IPS-15b (cell line): Measurements from ENCODE around the gene PPP1R37.

ENCODE experiments used
- H3K27me3 ChIP-seq: one replicate; pipeline ENCODE4 v1.6.1; 2013; ENCODE audit warnings: low read length; ENCODE audit not compliant: control insufficient read depth, insufficient read depth
- H3K36me3 ChIP-seq: one replicate; pipeline ENCODE4 v1.6.1; 2013; ENCODE audit warnings: low read length; ENCODE audit not compliant: control insufficient read depth, insufficient read depth
- H3K4me1 ChIP-seq: one replicate; pipeline ENCODE4 v1.6.1; 2013; ENCODE audit warnings: mild to moderate bottlenecking, low read length; ENCODE audit not compliant: control insufficient read depth, insufficient read depth
- H3K4me3 ChIP-seq: one replicate; pipeline ENCODE4 v1.5.1; 2013; ENCODE audit warnings: low read depth, low read length
- H3K9ac ChIP-seq: one replicate; pipeline ENCODE4 v1.6.1; 2013; ENCODE audit warnings: low read depth, mild to moderate bottlenecking, low read length
- H3K9me3 ChIP-seq: one replicate; pipeline ENCODE4 v1.6.1; 2013; ENCODE audit warnings: mild to moderate bottlenecking, low read length; ENCODE audit not compliant: control insufficient read depth, insufficient read depth

Gene PPP1R37

GRCh38 chr19:45123440-45123850 is 30.5 kb downstream of the PPP1R37 start:
- Histone ChIP-seq H3K9ac (peak overlapping the region; percentile 32), H3K9me3 (no peaks in the 10 kb centered on the region), H3K27me3 (no peaks in the 10 kb centered on the region), H3K4me3 (no peak overlapping the region), H3K36me3 (no peaks in the 10 kb centered on the region), H3K4me1 (no peaks in the 10 kb centered on the region)

DNA sequence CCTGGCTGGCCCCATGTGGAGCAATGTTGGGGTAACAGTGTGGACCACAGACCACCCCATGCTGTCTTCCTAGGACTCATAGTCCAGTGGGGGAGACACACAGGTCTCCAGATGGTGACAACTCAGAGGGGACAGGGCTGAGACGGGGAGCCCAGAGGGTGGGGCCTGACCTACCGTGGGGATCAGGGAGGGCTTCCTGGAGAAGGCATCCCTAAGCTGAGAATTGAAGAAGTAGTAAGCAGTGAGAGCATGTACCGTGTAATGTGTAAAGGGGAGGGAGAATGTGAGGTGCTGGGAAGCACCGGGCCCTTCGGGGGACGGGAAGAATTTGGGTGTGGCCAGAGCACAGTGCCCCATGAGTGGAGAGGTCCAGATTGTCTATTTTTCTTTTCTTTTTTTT is 31.0 kb downstream of the PPP1R37 start:
- Histone ChIP-seq H3K4me1 (no peaks in the 10 kb centered on the region), H3K9me3 (no peaks in the 10 kb centered on the region), H3K9ac (peak overlapping the region; percentile 32), H3K36me3 (no peaks in the 10 kb centered on the region), H3K4me3 (no peak overlapping the region), H3K27me3 (no peaks in the 10 kb centered on the region)

GRCh38 chr19:45125360-45125759 is 32.4 kb downstream of the PPP1R37 start:
- H3K4me3 ChIP-seq: no peak overlapping the region
- no peaks in the 10 kb centered on the region for H3K27me3 ChIP-seq
- H3K9me3 ChIP-seq: no peaks in the 10 kb centered on the region
- no peaks in the 10 kb centered on the region for H3K4me1 ChIP-seq
- H3K9ac ChIP-seq: no peak overlapping the region
- no peaks in the 10 kb centered on the region for H3K36me3 ChIP-seq

- H3K9ac ChIP-seq: no peak overlapping the region
- no peaks in the 10 kb centered on the region for H3K27me3 ChIP-seq
- no peaks in the 10 kb centered on the region for H3K9me3 ChIP-seq
- H3K4me1 ChIP-seq: peaks cover 5% of the 10 kb centered on the region
- no peak overlapping the region for H3K4me3 ChIP-seq
- H3K36me3 ChIP-seq: no peaks in the 10 kb centered on the region
Measured at GRCh38 chr19:45125975-45126493, 33.1 kb downstream of the PPP1R37 start.

GRCh38 chr19:45126654-45127053 is 33.7 kb downstream of the PPP1R37 start:
- Histone ChIP-seq H3K9ac (no peak overlapping the region), H3K27me3 (no peaks in the 10 kb centered on the region), H3K4me1 (peaks cover 5% of the 10 kb centered on the region)

DNA sequence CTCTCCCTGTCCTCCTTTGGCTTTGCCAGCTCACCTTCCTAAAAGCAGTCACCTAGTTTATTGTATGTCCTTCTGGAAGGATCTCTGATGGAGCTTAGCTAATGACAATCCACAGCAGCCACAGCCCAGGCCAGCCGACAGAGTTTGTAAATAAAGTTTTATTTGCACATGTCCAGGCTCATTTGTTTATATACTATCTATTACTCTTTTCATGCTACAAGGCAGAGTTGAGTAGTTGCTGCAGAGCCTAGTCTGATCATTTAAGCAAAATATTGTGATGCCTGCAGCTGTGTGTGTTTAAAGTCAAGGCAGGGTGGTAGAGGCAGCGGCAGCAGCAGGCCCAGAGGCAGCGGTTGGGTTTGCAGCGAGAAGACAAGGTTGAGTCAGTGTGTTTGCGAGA is 35.2 kb downstream of the PPP1R37 start:
- no peak overlapping the region for H3K9ac ChIP-seq
- no peaks in the 10 kb centered on the region for H3K36me3 ChIP-seq
- H3K9me3 ChIP-seq: no peaks in the 10 kb centered on the region
- peaks cover 5% of the 10 kb centered on the region for H3K4me1 ChIP-seq
- no peaks in the 10 kb centered on the region for H3K27me3 ChIP-seq
- H3K4me3 ChIP-seq: no peak overlapping the region

More at GRCh38 chr19:45126654-45127053, 33.7 kb downstream of the PPP1R37 start:
- Histone ChIP-seq H3K36me3 (no peaks in the 10 kb centered on the region), H3K4me3 (no peak overlapping the region), H3K9me3 (no peaks in the 10 kb centered on the region)

GRCh38 chr19:45128806-45129205 is 35.8 kb downstream of the PPP1R37 start:
- H3K27me3 ChIP-seq: no peaks in the 10 kb centered on the region
- H3K4me3 ChIP-seq: no peak overlapping the region
- no peaks in the 10 kb centered on the region for H3K36me3 ChIP-seq
- no peaks in the 10 kb centered on the region for H3K9me3 ChIP-seq
- peaks cover 5% of the 10 kb centered on the region for H3K4me1 ChIP-seq
- no peak overlapping the region for H3K9ac ChIP-seq

GRCh38 chr19:45130236-45130635 is 37.3 kb downstream of the PPP1R37 start:
- H3K4me3 ChIP-seq: no peak overlapping the region
- H3K27me3 ChIP-seq: no peaks in the 10 kb centered on the region
- H3K4me1 ChIP-seq: peaks cover 5% of the 10 kb centered on the region
- H3K36me3 ChIP-seq: no peaks in the 10 kb centered on the region
- no peaks in the 10 kb centered on the region for H3K9me3 ChIP-seq
- H3K9ac ChIP-seq: no peak overlapping the region

DNA sequence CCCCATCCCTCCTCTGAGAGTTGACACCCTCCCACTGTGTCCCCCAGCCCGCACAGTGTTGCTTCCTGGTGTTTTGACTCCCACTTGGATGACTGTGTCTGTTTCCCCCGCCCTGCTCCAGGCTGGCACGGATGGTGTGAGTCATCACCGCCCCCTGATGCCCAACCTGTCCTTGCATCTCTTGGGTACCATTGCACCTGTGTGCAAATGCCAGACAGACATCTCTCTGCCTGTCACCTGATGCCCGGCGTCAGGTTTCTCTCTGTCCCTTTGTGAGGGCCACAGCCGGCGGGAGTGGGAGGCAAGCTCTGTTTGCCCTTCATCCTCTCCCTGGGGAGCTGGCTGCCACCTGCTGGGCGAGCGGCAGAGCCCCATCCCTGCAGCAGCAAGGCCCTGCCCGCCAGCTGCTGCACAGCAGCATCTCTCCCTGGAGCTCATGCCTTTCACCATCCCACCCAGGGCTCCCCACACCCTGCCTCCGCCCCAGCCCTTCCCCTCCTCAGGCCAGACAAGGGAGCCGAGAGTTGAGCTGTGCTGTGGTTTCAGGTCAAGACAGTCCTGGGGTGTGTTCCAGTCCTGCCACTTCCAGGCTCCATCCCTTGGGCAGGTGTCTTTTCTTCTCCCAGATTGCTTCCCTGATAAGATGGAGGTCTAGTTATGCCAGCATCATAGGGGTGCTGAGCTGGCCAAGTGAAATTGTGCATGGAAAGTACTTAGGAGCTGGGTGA is 38.1 kb downstream of the PPP1R37 start:
- Histone ChIP-seq H3K9me3 (no peaks in the 10 kb centered on the region), H3K9ac (no peak overlapping the region), H3K4me3 (no peak overlapping the region), H3K4me1 (peaks cover 5% of the 10 kb centered on the region), H3K27me3 (no peaks in the 10 kb centered on the region), H3K36me3 (no peaks in the 10 kb centered on the region)

GRCh38 chr19:45133661-45134060 is 40.7 kb downstream of the PPP1R37 start:
- Histone ChIP-seq H3K9ac (no peak overlapping the region), H3K4me1 (peaks cover 8% of the 10 kb centered on the region), H3K27me3 (no peaks in the 10 kb centered on the region), H3K9me3 (no peaks in the 10 kb centered on the region), H3K4me3 (no peak overlapping the region), H3K36me3 (no peaks in the 10 kb centered on the region)

DNA sequence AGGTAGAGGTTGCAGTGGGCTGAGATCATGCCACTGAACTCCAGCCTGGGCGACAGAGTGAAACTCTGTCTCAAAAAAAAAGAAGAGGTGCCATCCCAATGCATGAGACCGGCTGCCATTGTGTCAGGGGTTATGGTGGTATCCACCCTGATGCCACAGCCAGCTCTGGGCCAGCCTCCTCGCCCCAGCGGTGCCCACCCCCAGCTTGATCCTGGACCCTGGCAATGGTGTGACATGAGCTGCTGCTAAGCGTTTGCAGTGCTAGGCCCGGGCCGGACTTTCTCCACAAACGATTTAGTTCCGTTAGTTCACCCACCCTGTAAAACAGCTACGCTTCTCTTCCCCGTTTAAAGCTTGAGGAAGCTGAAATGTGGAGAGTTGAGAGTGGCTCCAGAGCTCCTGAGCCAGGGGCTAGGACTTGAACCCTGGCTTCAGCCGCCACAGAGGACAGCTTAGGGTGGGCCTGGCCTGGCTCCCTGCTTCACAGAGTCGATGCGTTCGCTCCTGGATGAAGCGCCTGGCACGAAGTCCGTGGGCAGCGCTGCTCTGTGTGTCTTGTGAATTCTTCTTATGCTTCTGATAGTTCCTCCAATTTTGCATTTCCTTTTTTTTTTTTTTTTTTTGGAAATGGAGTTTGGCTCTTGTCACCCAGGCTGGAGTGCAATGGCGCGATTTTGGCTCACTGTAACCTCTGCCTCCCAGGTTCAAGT is 42.4 kb downstream of the PPP1R37 start:
- peaks cover under 1% of the 10 kb centered on the region for H3K36me3 ChIP-seq
- no peak overlapping the region for H3K4me3 ChIP-seq
- no peaks in the 10 kb centered on the region for H3K9me3 ChIP-seq
- peaks cover 8% of the 10 kb centered on the region for H3K4me1 ChIP-seq
- H3K27me3 ChIP-seq: no peaks in the 10 kb centered on the region
- H3K9ac ChIP-seq: no peak overlapping the region
